ENCODE results near the gene MCTP2.

MCTP2 gene

DNA sequence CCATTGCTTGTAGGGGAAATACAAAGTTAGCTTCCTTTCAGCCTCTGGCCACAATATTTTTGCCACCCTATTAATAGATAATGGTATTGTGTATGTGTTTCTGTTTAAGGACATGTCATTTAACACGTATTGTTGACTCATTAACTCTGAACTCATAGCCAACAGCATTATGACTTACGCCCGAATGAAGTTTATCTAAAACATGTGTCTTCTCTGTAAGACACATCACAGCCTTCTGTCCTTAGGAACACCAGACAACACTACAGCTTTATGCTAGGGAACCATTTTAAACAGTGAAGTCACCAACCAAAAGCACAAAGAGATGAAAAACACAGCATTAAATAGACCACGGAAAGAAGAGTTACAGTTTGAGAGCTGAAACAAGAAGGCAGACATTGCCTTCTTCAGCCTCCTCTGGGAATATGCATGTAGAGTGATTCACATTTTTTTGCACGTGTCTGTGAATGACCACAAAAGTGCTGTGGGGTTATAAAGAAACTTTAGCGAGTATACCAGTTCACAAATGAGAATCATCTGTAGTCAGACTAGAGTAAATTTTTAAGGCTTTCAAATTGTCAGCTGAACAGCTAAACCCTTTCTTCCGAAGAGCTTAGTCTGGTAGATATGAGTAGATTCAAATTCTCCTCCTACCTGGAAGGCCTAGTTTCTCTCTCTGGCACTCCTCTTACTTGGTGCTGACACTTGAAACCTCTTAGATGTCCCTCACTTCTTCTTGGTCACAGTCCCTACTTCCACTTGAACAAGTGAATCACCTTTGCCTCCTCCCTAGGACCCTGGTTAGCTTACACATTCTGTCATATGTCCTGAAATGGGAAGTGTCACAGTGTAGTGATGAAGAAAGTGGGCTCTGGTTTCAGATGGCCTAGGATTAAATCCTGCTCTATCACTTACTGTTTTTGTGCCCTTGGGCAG is 32.2 kb downstream of the MCTP2 start:
- DNase-seq (ENCODE audit: low read depth in 2 of 2): no peak

DNA sequence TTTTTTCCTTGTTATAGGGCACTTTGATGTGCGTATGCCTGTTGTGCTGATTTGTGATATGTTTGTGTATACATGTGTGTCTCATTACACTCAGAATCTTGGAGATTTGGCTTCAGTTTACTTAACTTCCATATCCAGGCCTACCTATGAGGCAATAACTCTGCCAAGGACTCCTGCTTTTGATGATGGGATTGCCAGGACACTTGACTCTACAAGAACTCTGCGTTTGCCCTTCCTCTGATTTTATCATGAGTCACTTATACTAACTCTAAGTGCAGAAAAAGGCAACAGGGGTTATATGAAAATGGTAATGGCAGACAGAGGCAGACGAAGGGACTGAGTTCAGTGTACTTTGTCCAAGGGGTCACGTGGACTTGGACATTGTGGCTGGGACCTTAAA is 33.6 kb downstream of the MCTP2 start:
- DNase-seq (ENCODE audit: low read depth in 2 of 2): no peak

DNA sequence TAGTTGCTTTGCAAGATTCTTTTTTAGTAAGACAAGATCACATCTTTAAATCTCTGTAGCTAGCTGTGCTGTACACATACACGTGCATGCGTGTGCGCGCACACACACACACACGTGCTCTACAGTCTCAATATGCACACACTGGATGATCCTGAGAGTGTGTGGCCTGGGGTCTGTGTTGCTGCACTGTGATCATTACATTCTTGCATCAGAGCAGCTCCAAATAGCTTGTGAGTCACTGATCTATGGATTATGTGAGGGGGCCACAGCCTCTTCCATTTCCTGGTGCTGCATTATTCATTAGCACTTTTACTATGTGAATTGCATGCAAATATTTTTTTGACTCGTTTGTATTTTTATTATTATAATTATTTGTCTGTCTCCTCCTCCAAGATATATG is 34.6 kb downstream of the MCTP2 start:
- DNase-seq (ENCODE audit: low read depth in 2 of 2): no peak

DNA sequence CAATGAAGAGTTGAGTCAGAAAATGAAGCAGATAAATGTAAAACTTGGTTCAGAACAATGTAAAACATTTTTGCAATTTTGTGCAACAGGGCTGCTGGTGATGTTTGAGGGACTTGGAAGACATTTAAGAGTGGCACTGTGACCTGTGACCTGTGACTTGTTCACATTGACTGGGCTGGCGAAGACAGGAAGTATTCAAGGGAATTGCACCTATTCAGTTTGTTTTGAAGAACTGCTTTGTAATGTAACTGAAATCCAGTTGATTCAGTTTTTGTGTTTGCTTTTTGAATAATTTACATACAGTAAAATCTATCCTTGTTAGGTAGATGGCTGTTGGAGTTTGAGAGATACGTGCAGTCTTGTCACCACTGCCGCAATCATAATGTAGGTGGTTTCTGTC is 35.4 kb downstream of the MCTP2 start:
- no peak for DNase-seq (ENCODE audit: low read depth in 2 of 2)

DNA sequence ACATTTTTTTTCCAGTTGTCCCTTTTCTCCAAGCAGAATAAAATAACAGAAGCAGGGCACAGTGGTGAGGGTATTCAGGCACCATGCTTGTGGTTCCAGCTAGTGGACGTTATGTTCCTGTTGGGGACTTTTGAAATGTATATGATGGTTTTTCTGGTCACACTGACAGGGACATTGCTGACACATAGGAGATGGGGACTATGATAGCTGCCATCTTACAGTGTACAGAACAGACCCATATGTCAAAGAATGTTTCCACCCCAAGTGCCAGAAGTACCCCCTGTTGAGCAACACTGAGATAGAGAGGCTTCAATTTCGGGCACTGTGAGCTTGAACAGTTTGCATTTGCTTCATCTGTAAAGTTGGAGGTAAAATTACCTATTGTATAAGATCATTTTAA is 38.6 kb downstream of the MCTP2 start:
- no peak for DNase-seq (ENCODE audit: low read depth in 2 of 2)

DNA sequence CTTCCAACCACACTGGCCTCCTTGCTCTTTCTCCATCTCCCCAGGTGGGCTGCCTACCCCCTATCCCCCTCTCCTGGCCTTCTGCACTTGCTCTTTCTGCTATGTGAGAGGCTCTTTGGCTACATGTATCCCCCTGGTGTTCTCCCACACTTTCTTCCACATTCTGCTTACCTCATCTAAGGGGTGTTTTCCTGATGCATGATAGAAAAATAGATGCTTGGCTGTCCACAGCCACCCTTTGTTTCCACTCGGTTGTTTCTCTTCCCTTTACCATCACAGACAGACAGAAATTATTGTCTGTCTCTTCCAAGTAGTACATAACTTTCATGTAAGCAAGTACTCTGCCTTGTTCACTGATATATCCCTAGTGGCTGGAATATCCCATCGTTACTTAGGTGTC is 39.2 kb downstream of the MCTP2 start:
- no peak for DNase-seq (ENCODE audit: low read depth in 2 of 2)

DNA sequence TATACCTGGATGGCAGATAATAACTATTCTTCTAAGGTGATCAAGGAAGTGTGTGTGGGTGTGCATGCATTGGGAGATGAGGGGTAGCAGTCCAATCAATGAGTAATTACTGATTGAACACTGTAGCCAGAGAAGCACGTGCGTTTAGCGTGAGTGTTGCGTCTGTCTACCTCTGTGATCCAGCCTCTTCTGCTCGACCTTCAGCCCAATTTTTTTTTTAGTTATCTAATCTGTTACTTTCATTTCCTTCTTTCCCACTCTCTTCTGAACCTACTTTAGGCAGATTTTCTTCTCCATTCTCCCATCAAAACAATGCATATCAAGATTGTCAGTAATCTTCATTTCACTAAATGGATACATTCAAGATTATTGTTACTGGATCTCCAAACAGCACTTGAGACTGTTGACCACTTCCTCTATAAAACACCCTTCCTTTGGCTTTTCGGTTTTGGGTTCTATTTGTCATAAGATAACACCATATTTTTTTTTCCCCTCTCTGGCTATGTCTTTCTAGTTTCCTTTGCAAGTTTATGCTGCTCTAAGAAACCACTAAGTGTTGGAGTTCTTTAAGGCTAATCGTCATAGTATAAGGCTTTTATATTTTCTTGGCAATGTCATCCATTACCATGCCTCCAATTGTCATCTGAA is 41.0 kb downstream of the MCTP2 start:
- no peak for DNase-seq (ENCODE audit: low read depth in 2 of 2)

DNA sequence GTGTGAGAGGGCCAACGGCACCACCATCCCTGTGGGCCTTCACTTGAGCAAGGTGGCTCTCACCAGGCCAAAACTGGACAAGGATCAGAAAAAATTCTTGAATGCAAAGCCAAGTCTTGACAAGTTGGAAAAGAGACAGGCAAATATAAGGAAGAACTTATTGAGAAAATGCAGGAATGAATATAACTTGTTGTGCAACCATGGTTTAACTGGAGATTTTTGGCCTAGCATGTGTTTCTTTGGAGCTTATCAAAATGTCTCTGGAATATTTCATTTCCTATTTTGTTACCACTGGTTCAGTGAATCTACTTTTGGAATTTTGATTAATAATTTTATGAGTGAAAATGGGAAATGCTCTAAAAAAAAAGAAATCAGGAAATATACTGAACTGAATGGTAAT is 42.5 kb downstream of the MCTP2 start:
- DNase-seq (ENCODE audit: low read depth in 2 of 2): no peak

DNA sequence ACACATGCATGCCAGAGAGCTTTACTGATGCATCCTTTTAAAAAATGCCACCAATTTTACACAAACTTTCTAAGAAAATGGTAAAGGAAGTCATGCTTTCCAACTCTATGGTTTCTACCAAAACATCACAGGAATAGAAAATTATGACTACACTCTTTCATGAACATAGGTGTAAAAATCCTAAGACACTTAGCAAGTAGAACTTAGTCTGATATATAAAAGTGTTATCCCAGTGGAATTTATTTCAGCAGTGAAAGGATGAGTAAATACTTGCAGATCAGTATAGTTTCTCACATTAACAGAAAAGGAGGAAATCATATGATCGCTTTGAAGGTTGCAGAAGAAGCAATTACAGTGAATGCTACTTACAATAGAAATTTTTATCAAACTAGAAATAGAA is 43.4 kb downstream of the MCTP2 start:
- no peak for DNase-seq (ENCODE audit: low read depth in 2 of 2)

DNA sequence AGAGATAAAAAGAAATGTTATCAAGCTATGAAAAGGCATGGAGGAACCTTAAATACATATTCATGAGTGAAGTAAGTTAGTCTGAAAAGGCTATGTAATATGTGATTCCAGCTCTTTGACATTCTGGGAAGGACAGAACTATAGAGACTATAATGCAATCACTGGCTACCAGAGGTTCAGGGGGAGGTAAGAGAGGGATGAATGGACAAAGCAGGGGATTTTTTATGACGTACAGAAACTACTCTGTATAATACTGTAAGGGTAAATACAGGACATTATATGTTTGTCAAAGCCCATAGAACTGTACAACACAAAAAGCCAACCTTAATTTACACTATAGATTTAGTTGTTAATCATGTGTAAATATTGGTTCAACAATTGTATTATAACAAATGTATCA is 46.1 kb downstream of the MCTP2 start:
- DNase-seq (ENCODE audit: low read depth in 2 of 2): no peak

DNA sequence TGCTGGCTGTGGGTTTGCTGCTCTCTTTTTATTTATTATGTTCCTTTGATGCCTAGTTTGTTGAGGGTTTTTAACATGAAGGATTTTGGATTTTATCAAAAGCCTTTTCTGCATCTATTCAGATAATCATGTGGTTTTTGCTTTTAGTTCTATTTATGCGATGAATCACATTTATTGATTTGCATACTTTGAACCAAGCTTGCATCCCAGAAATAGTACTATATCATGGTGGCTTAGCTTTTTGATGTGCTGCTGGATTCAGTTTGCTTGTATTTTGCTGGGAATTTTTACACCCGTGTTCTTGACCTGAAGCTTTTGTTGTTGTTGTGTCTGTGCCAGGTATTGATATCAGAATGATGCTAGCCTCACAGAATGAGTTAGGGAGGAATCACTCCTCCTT is 48.4 kb downstream of the MCTP2 start:
- DNase-seq (ENCODE audit: low read depth in 2 of 2): no peak

DNA sequence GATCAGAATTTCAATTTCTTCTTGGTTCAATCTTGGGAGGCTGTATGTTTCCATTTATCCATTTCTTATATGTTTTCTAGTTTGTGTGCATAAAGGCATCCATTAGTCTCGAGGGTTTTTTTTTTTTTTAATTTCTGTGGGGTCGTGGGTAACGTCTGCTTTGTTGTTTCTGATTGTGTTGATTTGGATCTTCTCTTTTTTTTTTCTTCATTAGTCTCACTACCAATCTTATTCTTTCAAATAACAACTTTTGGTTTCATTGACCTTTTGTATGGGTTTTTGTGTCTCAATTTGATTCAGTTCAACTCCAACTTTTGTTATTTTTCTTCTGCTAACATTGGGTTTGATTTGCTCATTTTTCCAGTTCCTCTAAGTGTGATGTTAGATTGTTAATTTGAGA is 48.9 kb downstream of the MCTP2 start:
- DNase-seq (ENCODE audit: low read depth in 2 of 2): no peak

DNA sequence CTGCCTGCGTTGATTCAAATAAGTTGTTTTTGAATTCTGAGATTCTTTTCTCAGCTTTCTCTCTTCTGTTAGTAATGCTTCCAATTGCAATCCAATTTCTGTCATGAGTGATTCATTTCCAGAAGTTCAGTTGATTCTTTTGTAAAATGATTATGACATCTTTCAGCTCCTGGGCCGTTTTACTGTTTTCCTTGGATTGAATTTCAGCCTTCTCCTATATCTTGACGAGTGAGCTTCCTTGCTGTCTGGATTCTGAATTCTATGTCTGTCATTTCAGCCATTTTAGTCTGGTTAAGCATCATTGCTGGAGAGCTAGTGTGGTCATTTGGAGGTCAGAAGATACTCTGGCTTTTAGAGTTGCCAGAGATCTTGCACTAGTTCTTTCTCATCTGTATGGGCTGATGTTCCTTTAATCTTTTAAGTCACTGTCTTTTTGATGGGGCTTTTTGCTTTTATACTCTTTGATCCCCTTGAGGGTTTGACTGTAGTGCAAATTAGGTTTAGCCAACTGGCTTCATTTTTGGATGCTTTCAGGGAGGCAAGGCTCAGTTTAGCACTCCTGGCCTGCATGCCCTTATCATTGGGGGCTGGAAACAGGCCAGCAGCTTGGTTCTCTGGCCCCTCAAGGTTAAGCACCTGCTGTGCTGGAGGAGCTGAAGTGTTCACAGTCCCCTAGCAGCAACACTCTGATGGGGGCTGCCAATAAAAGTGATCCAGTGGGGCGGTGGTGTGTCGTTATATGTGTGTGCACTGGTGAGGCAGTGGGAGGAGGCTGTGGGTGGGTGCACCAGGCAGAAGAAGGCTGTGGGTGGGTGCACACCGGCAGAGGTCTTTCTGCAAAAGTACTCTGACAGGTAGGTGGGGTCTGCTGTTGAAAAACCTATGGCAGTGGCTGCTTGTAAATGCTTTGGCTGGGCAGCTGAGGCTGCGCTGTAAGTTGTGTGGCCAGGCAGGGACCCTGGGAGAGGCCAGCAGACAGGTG is 51.2 kb downstream of the MCTP2 start:
- no peak for DNase-seq (ENCODE audit: low read depth in 2 of 2)

DNA sequence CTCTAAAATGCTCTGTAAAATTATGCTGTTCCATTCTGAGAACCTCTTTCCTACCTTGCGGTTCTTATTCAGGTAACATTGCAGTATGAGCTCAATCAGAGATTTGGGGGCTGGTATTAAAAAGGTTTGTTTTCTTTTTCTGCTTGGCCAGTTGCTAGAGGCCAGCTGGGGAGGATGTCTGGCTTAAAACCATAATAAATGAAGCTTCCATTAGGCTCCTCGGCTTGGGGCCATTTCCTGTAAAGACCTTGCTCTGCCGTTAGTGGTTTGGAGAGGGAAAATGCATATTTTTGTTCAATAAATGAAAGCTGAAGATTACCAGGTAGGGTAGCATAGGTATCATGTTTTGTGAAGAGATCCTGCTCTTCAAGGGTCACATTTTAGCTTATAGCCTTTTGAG is 55.2 kb downstream of the MCTP2 start:
- DNase-seq (ENCODE audit: low read depth in 2 of 2): no peak

DNA sequence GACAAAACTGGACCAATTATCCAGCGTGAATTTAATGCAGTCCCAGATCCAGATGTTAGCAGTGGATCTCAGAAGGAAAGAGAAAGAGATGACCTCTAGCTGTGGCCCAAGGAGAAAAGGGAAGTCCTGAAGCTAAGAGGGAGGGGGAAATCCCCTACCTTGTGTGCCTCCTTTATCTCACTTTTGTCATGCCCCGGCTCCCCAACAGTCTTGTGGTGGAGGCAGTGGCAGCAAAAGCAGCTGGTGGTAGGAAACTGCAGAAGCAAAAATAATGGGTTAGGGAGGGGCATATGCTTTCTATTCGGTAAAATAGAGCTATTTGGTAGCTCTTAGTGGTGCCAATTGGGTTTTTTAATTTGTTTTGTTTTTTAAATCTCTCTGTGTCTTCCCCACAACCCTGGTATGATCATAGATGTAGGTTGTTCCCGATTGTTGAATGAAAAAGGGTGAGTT is 56.5 kb downstream of the MCTP2 start:
- peak; percentile 26 to 29 for DNase-seq (ENCODE audit: low read depth in 2 of 2)

DNA sequence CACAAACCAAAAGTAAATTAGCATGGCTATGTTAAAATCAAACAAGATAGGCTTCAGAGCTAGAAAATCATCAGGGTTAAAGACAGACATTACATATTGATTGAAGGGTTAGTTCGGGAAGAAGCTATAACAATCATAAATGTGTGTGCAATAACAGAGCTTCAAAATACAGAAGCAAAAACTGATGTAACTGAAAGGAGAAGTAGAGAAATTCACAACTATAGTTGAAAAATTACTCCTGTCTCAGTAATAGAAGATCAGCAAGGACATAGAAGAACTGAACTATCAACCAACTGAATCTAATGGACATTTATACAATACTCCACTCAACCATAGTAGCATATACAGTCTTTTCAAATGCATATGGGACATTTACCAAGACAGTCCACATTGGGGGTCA is 59.4 kb downstream of the MCTP2 start:
- no peak for DNase-seq (ENCODE audit: low read depth in 2 of 2)

DNA sequence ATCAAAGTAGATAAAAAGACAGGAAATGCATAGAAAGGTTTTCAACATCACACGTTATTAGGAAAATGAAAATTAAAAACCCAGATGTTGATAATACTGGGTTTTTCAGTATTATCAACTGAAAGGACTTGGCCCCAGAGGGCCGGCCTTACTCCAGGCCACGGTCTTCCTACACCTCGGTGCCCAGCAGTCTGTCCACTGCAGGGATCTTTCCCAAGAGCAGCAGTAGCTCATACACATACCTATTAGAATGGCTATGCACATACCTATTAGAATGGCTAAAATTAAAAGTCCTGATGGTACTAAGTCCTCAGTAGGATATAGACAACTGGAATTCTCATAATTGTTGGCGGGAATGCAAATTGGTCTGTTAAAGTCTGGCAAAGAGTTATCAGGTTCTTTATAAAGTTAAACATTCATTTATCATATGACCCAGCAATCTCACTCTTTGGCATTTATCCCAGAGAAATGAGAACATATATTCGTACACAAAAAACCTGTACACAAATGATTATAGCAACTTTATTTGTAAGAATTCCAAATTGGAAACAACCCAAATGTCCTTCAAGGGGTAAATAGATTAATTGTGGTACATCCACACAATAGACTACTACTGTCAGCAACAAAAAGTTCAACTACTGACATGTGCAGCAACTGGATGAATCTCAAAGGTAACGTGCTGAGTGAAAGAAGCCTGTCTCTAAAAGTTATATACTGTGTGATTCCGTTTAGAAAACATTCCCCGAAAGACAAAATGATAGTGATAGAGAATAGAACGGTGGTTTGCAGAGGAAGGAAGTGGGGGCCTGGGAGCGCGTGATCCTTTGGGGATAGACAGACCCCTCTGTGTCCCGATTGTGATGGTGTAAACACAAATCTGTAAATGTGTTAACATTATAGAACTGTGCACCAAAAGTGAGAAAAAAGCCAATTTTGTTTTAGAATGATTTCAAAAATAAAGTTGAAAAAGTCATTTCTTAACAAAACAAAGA is 62.3 kb downstream of the MCTP2 start:
- DNase-seq (ENCODE audit: low read depth in 2 of 2): no peak

DNA sequence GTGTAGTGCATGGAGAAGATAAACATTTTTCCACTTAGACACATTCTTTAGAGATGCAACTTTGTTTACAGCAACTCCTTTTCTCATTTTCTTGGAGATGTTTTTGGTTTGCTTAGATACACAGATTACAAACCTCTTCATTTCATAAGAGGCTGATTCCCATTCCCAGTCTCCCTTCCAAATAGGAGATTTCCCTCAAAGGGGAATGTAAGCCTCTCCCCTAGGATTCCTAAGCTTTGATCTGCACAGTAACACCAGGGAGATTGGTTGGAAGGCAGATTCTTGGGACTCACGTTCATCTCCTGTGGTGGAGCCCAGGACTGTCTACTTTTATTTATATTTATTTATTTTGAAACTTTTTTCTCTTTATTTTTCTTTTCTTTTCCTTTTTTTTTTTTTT is 63.2 kb downstream of the MCTP2 start:
- DNase-seq (ENCODE audit: low read depth in 2 of 2): no peak

DNA sequence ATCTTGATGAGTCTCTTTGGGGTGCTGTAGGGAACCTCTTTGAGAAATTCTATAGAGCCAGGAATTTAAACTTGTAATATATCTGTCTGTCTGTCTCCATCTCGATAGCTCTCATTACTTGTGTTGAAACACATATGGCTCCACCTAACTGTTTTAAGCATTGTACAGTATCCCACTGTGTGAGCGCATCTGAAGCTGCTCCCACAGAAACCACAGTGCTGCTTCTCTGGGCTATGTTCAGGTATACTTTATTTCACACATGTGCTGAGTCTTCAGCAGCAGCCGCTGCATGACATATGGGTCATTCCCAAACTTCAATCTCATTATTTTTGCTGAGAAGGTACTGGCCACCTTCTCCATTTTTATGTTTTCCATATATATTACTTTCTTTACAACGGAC is 63.9 kb downstream of the MCTP2 start:
- DNase-seq (ENCODE audit: low read depth in 2 of 2): no peak

DNA sequence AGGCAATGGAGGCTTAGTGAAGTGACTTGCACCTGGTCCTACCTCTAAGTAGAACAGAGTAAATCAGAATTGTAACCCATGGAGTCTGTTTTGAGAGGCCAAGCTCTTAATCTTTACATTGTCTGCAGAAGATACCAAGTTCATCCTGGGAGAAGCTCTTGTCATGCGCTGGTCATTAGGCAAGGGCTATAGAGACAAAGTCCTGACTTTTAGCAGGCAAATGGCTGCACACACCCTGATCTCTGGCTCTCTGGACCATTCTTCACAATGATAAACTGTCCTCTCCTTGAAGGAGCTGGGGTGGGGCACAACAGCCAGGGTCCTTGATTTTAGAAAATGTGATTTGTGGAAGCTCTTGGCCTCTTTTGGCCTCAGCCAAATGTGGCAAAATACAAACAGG is 65.4 kb downstream of the MCTP2 start:
- no peak for DNase-seq (ENCODE audit: low read depth in 2 of 2)

DNA sequence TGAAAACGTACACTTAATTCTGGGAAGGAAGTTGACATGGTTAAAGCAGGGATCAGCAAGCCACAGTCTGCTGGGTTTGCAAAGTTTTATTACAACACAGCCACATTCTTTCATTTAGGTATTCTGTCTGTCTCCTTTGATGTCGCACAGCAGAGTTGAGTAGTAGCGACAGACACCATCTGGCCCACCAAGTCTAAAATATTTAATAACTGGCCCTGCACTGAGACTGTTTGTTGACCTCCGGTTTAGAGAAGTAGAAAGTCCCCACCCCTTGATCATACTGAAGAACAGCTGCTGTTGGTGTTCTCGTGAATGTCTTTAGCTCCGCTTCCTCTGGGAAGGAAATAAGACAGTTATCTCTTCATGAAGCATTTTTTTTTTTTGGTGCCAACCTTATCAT is 66.2 kb downstream of the MCTP2 start:
- no peak for DNase-seq (ENCODE audit: low read depth in 2 of 2)

Data from stimulated activated CD8-positive, alpha-beta memory T cell treated with anti-CD3 and anti-CD28 coated beads, Interleukin-2, amount 100 ng/mL, for 48 hours (primary cell).